GM12878 (cell line): ENCODE measurements around the gene AKR1B15. TPM values are rescaled to one million over a fixed set of nuclear protein-coding genes. Genes with fewer than 3 reads are reported as not detected.

Source experiments
- BHLHE40 ChIP-seq, 2 experiments: fragments of 450-650 bp in 1 of 2; IDR thresholded peaks; 2 replicates each; pipeline ENCODE4 v1.6.1; 2011 to 2017; ENCODE audit warnings: low read depth in 2 of 2, borderline replicate concordance in 1 of 2, improper control_type of control experiment in 1 of 2, low read length in 1 of 2, mild to moderate bottlenecking in 1 of 2
- CHD2 ChIP-seq: IDR thresholded peaks from 2 replicates; pipeline ENCODE4 v1.6.1; 2011; ENCODE audit warnings: low read depth, low read length, improper control_type of control experiment, borderline replicate concordance
- EGR1 ChIP-seq, 2 experiments: IDR thresholded peaks; 1 replicate in 1 of 2; 2 replicates in 1 of 2; pipeline ENCODE4 v1.6.1; 2011 to 2012; ENCODE audit warnings: low read depth in 2 of 2, low read length in 2 of 2, borderline replicate concordance in 1 of 2, mild to moderate bottlenecking in 1 of 2, moderate library complexity in 1 of 2
- FOXK2 ChIP-seq: fragments of 450-650 bp; IDR thresholded peaks from 2 replicates; pipeline ENCODE4 v1.6.1; 2017; ENCODE audit warnings: mild to moderate bottlenecking, moderate library complexity
- HCFC1 ChIP-seq: fragments of 150-350 bp; IDR thresholded peaks from 2 replicates; pipeline ENCODE4 v1.6.1; 2014; ENCODE audit warnings: low read length
- KAT2A ChIP-seq: conservative IDR thresholded peaks from 2 replicates; pipeline ENCODE4 v1.6.1; 2011; ENCODE audit warnings: low read depth, low read length; ENCODE audit not compliant: control insufficient read depth
- KDM1A ChIP-seq: fragments of 200-600 bp; sonication (generic); IDR thresholded peaks from 2 replicates; pipeline ENCODE4 v1.6.1; 2016; ENCODE audit warnings: borderline replicate concordance
- NR2C2 ChIP-seq: IDR thresholded peaks from 2 replicates; pipeline ENCODE4 v1.6.1; 2011; ENCODE audit warnings: borderline replicate concordance, low read depth; ENCODE audit not compliant: control insufficient read depth, insufficient read length
- NRF1 ChIP-seq: conservative IDR thresholded peaks from 2 replicates; pipeline ENCODE4 v1.6.1; 2011; ENCODE audit warnings: mild to moderate bottlenecking, low read depth, low read length, improper control_type of control experiment
- RAD21 ChIP-seq: IDR thresholded peaks from 2 replicates; pipeline ENCODE4 v1.6.1; 2011; ENCODE audit warnings: mild to moderate bottlenecking, low read depth, low read length, moderate library complexity; ENCODE audit not compliant: insufficient read depth
- ZNF217 ChIP-seq: fragments of 450-650 bp; IDR thresholded peaks from 2 replicates; pipeline ENCODE4 v1.6.1; 2017; ENCODE audit warnings: antibody characterized with exemption, mild to moderate bottlenecking
- ZNF622 ChIP-seq: fragments of 450-650 bp; IDR thresholded peaks from 2 replicates; pipeline ENCODE4 v1.6.1; 2017; ENCODE audit warnings: mild to moderate bottlenecking, inconsistent platforms
- polyA plus RNA-seq, 11 experiments: library from polyadenylated mRNA; depleted of rRNA in 4 of 11; unstranded in 6 of 11; stranded (reverse) in 5 of 11; fragments of >200 nt; fragmentation: Nextera tagmentation in 4 of 11; fragmentation: Illumina TruSeq in 1 of 11; extraction: Ambion mirVana in 4 of 11; extraction: Trizol in 1 of 11; gene quantifications; 1 replicate in 1 of 11; 2 replicates in 10 of 11; pipeline versions ENCODE4 v1.2.1 to v1.2.3, GENCODE V29; 2011 to 2016; ENCODE audit warnings: inconsistent platforms in 2 of 11, missing spikeins in 2 of 11, low read depth in 1 of 11
- total RNA-seq, 4 experiments: library from RNA; depleted of rRNA in 3 of 4; stranded (reverse); fragments of >200 nt in 3 of 4; fragmentation: Illumina TruSeq in 1 of 4; extraction: Trizol in 1 of 4; gene quantifications; 2 replicates each; pipeline versions ENCODE4 v1.2.1 to v1.2.3, GENCODE V29; 2013 to 2021
- TF ChIP-seq, protein P1 (sequence below): IDR thresholded peaks from 2 replicates; pipeline ENCODE4 v1.6.1; 2011; ENCODE audit warnings: low read depth, mild to moderate bottlenecking, low read length, moderate library complexity, borderline replicate concordance; ENCODE audit errors: extremely low read depth
- TF ChIP-seq, protein P2 (sequence below), 3 experiments: IDR thresholded peaks in 2 of 3; conservative IDR thresholded peaks in 1 of 3; 2 replicates each; pipeline ENCODE4 v1.5.1; 2011; ENCODE audit warnings: low read depth in 3 of 3, low read length in 3 of 3, mild to moderate bottlenecking in 3 of 3, control low read depth in 2 of 3, moderate library complexity in 2 of 3, inconsistent platforms in 1 of 3, mixed read lengths in 1 of 3; ENCODE audit not compliant: control insufficient read depth in 2 of 3, insufficient read depth in 1 of 3; ENCODE audit errors: extremely low read depth in 1 of 3
- TF ChIP-seq, protein P3 (sequence below): IDR thresholded peaks from 2 replicates; pipeline ENCODE4 v1.6.1; 2012; ENCODE audit warnings: improper control_type of control experiment, low read depth, low read length; ENCODE audit not compliant: insufficient replicate concordance

The AKR1B15 gene
- total and polyA plus RNA-seq, 10 of the 15 experiments (the other 5 are each of a cell fraction or from before 2014, with no cell fraction given): 0.06 TPM; not detected in 9

DNA sequence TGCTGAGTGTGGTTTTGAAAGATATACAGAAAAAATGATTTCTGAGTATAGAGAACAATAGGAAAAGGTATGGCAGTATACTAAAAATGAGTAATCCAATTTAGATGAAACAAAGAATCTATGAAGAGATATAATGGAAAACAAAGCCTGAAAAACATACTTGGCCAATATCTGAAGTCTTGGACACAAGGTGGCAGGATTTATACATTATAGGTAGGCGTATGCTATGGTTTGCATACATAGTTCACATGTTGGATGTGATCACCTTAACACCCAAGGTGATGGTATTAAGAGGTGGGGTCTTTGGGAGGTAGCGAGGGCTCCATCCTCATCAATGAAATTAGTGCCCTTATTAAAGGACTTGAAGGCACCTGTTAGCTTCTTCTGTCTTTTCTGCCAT, 63.3 kb downstream of the AKR1B15 start (continued):
- TF ChIP-seq, protein P1, sequence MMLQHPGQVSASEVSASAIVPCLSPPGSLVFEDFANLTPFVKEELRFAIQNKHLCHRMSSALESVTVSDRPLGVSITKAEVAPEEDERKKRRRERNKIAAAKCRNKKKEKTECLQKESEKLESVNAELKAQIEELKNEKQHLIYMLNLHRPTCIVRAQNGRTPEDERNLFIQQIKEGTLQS: no peak
- TF ChIP-seq, protein P2, sequence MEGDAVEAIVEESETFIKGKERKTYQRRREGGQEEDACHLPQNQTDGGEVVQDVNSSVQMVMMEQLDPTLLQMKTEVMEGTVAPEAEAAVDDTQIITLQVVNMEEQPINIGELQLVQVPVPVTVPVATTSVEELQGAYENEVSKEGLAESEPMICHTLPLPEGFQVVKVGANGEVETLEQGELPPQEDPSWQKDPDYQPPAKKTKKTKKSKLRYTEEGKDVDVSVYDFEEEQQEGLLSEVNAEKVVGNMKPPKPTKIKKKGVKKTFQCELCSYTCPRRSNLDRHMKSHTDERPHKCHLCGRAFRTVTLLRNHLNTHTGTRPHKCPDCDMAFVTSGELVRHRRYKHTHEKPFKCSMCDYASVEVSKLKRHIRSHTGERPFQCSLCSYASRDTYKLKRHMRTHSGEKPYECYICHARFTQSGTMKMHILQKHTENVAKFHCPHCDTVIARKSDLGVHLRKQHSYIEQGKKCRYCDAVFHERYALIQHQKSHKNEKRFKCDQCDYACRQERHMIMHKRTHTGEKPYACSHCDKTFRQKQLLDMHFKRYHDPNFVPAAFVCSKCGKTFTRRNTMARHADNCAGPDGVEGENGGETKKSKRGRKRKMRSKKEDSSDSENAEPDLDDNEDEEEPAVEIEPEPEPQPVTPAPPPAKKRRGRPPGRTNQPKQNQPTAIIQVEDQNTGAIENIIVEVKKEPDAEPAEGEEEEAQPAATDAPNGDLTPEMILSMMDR (IDR thresholded peaks at IDR 0.05 in 2 of 3, conservative IDR thresholded peaks at IDR 0.05 in 1 of 3; ENCODE audit: control insufficient read depth in 2 of 3, extremely low read depth in 1 of 3, insufficient read depth in 1 of 3, low read depth in 3 of 3, low read length in 3 of 3): peak in 1 of 3 experiments; percentile 33; a peak in 2 of 6 replicates
- TF ChIP-seq FOXK2: no peak
- TF ChIP-seq ZNF217: no peak
- TF ChIP-seq BHLHE40 (IDR thresholded peaks at IDR 0.05; ENCODE audit: borderline replicate concordance in 1 of 2, low read depth in 2 of 2, low read length in 1 of 2): no peak
- no peak for TF ChIP-seq NRF1
- TF ChIP-seq KAT2A: no peak
- no peak for TF ChIP-seq EGR1 (IDR thresholded peaks at IDR 0.05; ENCODE audit: borderline replicate concordance in 1 of 2, low read depth in 2 of 2, low read length in 2 of 2)
- TF ChIP-seq, protein P3, sequence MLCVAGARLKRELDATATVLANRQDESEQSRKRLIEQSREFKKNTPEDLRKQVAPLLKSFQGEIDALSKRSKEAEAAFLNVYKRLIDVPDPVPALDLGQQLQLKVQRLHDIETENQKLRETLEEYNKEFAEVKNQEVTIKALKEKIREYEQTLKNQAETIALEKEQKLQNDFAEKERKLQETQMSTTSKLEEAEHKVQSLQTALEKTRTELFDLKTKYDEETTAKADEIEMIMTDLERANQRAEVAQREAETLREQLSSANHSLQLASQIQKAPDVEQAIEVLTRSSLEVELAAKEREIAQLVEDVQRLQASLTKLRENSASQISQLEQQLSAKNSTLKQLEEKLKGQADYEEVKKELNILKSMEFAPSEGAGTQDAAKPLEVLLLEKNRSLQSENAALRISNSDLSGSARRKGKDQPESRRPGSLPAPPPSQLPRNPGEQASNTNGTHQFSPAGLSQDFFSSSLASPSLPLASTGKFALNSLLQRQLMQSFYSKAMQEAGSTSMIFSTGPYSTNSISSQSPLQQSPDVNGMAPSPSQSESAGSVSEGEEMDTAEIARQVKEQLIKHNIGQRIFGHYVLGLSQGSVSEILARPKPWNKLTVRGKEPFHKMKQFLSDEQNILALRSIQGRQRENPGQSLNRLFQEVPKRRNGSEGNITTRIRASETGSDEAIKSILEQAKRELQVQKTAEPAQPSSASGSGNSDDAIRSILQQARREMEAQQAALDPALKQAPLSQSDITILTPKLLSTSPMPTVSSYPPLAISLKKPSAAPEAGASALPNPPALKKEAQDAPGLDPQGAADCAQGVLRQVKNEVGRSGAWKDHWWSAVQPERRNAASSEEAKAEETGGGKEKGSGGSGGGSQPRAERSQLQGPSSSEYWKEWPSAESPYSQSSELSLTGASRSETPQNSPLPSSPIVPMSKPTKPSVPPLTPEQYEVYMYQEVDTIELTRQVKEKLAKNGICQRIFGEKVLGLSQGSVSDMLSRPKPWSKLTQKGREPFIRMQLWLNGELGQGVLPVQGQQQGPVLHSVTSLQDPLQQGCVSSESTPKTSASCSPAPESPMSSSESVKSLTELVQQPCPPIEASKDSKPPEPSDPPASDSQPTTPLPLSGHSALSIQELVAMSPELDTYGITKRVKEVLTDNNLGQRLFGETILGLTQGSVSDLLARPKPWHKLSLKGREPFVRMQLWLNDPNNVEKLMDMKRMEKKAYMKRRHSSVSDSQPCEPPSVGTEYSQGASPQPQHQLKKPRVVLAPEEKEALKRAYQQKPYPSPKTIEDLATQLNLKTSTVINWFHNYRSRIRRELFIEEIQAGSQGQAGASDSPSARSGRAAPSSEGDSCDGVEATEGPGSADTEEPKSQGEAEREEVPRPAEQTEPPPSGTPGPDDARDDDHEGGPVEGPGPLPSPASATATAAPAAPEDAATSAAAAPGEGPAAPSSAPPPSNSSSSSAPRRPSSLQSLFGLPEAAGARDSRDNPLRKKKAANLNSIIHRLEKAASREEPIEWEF: no peak
- no peak for TF ChIP-seq CHD2
- TF ChIP-seq RAD21: 0 out of 2 replicates have a peak, but pooled peaks have one; percentile 12
- TF ChIP-seq KDM1A: no peak
- TF ChIP-seq HCFC1: no peak
- no peak for TF ChIP-seq ZNF622
- TF ChIP-seq NR2C2: no peak
